HepG2 (cell line): ENCODE results near the gene ZNF22. TPM values are rescaled to one million over a fixed set of nuclear protein-coding genes. Genes with fewer than 3 reads are reported as not detected.
A peak's percentile ranks its signal among the peaks of the same experiment; 100 is the strongest.

Source experiments
- CENPBD1 ChIP-seq: sonication (generic); formaldehyde crosslinking; IDR thresholded peaks from 2 replicates; pipeline ENCODE4 v1.8.0; 2022; ENCODE audit warnings: missing genetic modification reagents, low read depth, mild to moderate bottlenecking, borderline replicate concordance
- DPF2 ChIP-seq: sonication (generic); formaldehyde crosslinking; IDR thresholded peaks from 2 replicates; pipeline ENCODE4 v1.4.0; 2020; ENCODE audit warnings: mild to moderate bottlenecking, low read depth, missing genetic modification reagents, borderline replicate concordance
- EHMT2 ChIP-seq: fragments of 200-600 bp; sonication (generic); IDR thresholded peaks from 2 replicates; pipeline ENCODE4 v1.7.0; 2017; ENCODE audit warnings: antibody characterized with exemption, low read depth, low read length, borderline replicate concordance
- FIP1L1 ChIP-seq: fragments of 200-400 bp; formaldehyde crosslinking; IDR thresholded peaks from 2 replicates; pipeline ENCODE4 v1.6.1; 2018; ENCODE audit warnings: low read depth, mild to moderate bottlenecking, low read length, moderate library complexity, borderline replicate concordance; ENCODE audit not compliant: insufficient read depth
- HNRNPLL ChIP-seq: fragments of 200-400 bp; formaldehyde crosslinking; IDR thresholded peaks from 2 replicates; pipeline ENCODE4 v1.6.1; 2017; ENCODE audit warnings: mild to moderate bottlenecking, low read depth, low read length; ENCODE audit not compliant: poor library complexity, severe bottlenecking
- HNRNPUL1 ChIP-seq: fragments of 200-400 bp; formaldehyde crosslinking; IDR thresholded peaks from 2 replicates; pipeline ENCODE4 v1.6.1; 2017; ENCODE audit warnings: low read depth, mild to moderate bottlenecking, low read length, moderate library complexity
- MAZ ChIP-seq, 2 experiments: sonication (generic) in 1 of 2; formaldehyde crosslinking in 1 of 2; IDR thresholded peaks; 2 replicates each; pipeline versions ENCODE4 v1.5.0 to v1.6.1; 2012 to 2020; ENCODE audit warnings: low read depth in 2 of 2, mild to moderate bottlenecking in 2 of 2, borderline replicate concordance in 1 of 2, improper control_type of control experiment in 1 of 2, low read length in 1 of 2, missing genetic modification reagents in 1 of 2, moderate library complexity in 1 of 2
- SALL2 ChIP-seq: sonication (generic); formaldehyde crosslinking; IDR thresholded peaks from 2 replicates; pipeline ENCODE4 v1.8.1; 2023; ENCODE audit warnings: mild to moderate bottlenecking, missing genetic modification reagents, inconsistent platforms
- SOX13 ChIP-seq, 3 experiments: fragments of 450-650 bp in 1 of 3; sonication (generic) in 1 of 3; formaldehyde crosslinking in 1 of 3; IDR thresholded peaks in 2 of 3; conservative IDR thresholded peaks in 1 of 3; 2 replicates each; pipeline versions ENCODE4 v1.5.0 to v1.6.1; 2016 to 2020; ENCODE audit warnings: antibody characterized with exemption in 1 of 3, mild to moderate bottlenecking in 1 of 3, missing compliant biosample characterization in 1 of 3, missing genetic modification reagents in 1 of 3, moderate library complexity in 1 of 3
- ZBTB25 ChIP-seq: IDR thresholded peaks from 2 replicates; pipeline ENCODE4 v1.6.1; 2018; ENCODE audit warnings: missing genetic modification reagents
- ZBTB42 ChIP-seq: sonication (generic); formaldehyde crosslinking; IDR thresholded peaks from 2 replicates; pipeline ENCODE4 v1.5.0; 2020; ENCODE audit warnings: mild to moderate bottlenecking, missing genetic modification reagents
- ZBTB8A ChIP-seq: sonication (generic); formaldehyde crosslinking; IDR thresholded peaks from 2 replicates; pipeline ENCODE4 v1.4.0; 2020; ENCODE audit warnings: mild to moderate bottlenecking, low read depth, missing genetic modification reagents, borderline replicate concordance
- ZFAT ChIP-seq: sonication (generic); formaldehyde crosslinking; conservative IDR thresholded peaks from 2 replicates; pipeline ENCODE4 v1.8.1; 2023; ENCODE audit warnings: missing genetic modification reagents, inconsistent platforms
- ZFP62 ChIP-seq: sonication (generic); formaldehyde crosslinking; IDR thresholded peaks from 2 replicates; pipeline ENCODE4 v1.4.0; 2020; ENCODE audit warnings: missing genetic modification reagents
- ZNF121 ChIP-seq: sonication (generic); formaldehyde crosslinking; IDR thresholded peaks from 2 replicates; pipeline ENCODE4 v1.5.0; 2020; ENCODE audit warnings: mild to moderate bottlenecking, missing genetic modification reagents
- ZNF180 ChIP-seq: sonication (generic); formaldehyde crosslinking; IDR thresholded peaks from 2 replicates; pipeline ENCODE4 v1.4.0; 2020; ENCODE audit warnings: low read depth, missing genetic modification reagents, borderline replicate concordance
- ZNF414 ChIP-seq: sonication (generic); formaldehyde crosslinking; IDR thresholded peaks from 2 replicates; pipeline ENCODE4 v1.5.0; 2020; ENCODE audit warnings: missing genetic modification reagents
- ZNF468 ChIP-seq: sonication (generic); formaldehyde crosslinking; IDR thresholded peaks from 2 replicates; pipeline ENCODE4 v1.8.0; 2022; ENCODE audit warnings: mild to moderate bottlenecking, moderate library complexity, missing genetic modification reagents
- ZNF674 ChIP-seq: sonication (generic); formaldehyde crosslinking; IDR thresholded peaks from 2 replicates; pipeline ENCODE4 v1.5.0; 2020; ENCODE audit warnings: low read depth, mild to moderate bottlenecking, missing genetic modification reagents
- ZNF749 ChIP-seq: sonication (generic); formaldehyde crosslinking; IDR thresholded peaks from 2 replicates; pipeline ENCODE4 v1.8.0; 2022; ENCODE audit warnings: mild to moderate bottlenecking, missing genetic modification reagents, moderate library complexity, borderline replicate concordance
- ZSCAN22 ChIP-seq: sonication (generic); formaldehyde crosslinking; IDR thresholded peaks from 2 replicates; pipeline ENCODE4 v1.4.0; 2020; ENCODE audit warnings: mild to moderate bottlenecking, missing genetic modification reagents
- polyA plus RNA-seq, 8 experiments: library from polyadenylated mRNA; depleted of rRNA in 3 of 8; stranded (reverse) in 7 of 8; unstranded in 1 of 8; fragments of >200 nt; fragmentation: Illumina TruSeq in 4 of 8; extraction: Trizol in 4 of 8; gene quantifications; 2 replicates each; pipeline versions ENCODE4 v1.2.1 to v1.2.3, GENCODE V29; 2011 to 2016; ENCODE audit warnings: low read depth in 4 of 8, missing spikeins in 1 of 8, mixed read lengths in 1 of 8; ENCODE audit not compliant: insufficient read depth in 1 of 8
- total RNA-seq, 5 experiments: library from RNA; depleted of rRNA; stranded (reverse); fragments of >200 nt; fragmentation: Illumina TruSeq; extraction: Trizol; gene quantifications; 2 replicates each; pipeline ENCODE4 v1.2.3, GENCODE V29; 2016; ENCODE audit warnings: low read depth in 1 of 5
- TF ChIP-seq, protein P1 (sequence below): sonication (generic); formaldehyde crosslinking; IDR thresholded peaks from 2 replicates; pipeline ENCODE4 v1.8.0; 2022; ENCODE audit warnings: mild to moderate bottlenecking, missing genetic modification reagents, moderate library complexity

The ZNF22 gene
- total and polyA plus RNA-seq, 2 of the 13 experiments (the other 11 are each of a cell fraction or from before 2014, with no cell fraction given), result 0.40 to 1.3 TPM

DNA sequence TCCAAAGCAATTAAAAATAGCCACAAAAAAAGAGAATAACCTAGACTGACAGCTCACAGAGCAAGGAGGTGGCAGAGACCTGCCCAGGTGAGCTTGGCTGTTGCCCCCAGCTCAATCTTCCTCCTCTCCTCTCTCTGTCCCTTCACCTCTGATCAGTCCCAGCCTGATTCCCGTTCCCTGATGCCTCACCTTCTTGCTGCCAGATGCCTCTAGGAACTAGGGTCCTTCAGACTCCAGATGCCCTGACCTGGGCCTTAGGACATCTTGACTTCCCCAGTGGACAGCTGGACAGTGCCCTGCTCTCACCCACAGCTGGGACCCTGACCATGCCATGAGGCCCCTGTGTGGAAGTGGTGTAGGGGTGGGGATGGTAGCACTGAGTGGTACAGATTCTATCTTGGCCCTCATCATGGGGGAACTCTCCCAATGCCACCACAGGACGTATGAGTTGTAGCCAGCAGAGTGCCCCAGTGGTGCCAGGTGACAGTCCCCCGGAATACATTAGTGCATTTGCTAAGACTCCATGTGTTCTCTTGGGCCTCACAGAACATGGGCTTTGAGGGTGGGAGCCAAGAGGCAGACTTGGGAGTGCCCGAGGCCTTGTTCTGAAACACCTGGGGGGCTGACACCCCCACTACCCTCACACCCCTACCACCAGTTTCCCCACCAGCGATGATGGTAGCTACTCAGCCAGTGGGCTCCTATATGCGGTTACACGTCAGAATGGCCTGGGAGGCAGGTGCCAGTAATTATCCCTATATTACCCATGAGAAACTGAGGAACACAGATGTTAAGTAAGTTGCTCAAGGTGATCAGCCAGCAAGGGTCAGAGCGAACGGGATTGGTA is 24.1 kb upstream of the ZNF22 start (continued):
- TF ChIP-seq EHMT2, result no peak
- peak; percentile 38; the same call in 1 of the 2 replicates for TF ChIP-seq SOX13 (IDR thresholded peaks at IDR 0.05)
- peak in 1 of 2 experiments; percentile 29; a peak in 1 of 4 replicates for TF ChIP-seq SOX13 (CRISPR knock-in tag; conservative IDR thresholded peaks at IDR 0.05 in 1 of 2, IDR thresholded peaks at IDR 0.05 in 1 of 2)
- TF ChIP-seq ZFAT (CRISPR knock-in tag), result no peak
- no peak for TF ChIP-seq HNRNPUL1
- no peak for TF ChIP-seq MAZ (IDR thresholded peaks at IDR 0.05; ENCODE audit: borderline replicate concordance, low read depth, low read length)
- peak; percentile 68 for TF ChIP-seq MAZ (CRISPR knock-in tag; IDR thresholded peaks at IDR 0.05; ENCODE audit: low read depth)
- peak; percentile 23; the same call in 1 of the 2 replicates for TF ChIP-seq CENPBD1 (CRISPR knock-in tag)
- peak; percentile 87 for TF ChIP-seq ZBTB42 (CRISPR knock-in tag)
- TF ChIP-seq ZNF414, result 0 out of 2 replicates have a peak, but pooled peaks have one; percentile 2
- TF ChIP-seq ZNF749 (CRISPR knock-in tag), result peak; percentile 64; the same call in 1 of the 2 replicates
- TF ChIP-seq, protein P1, sequence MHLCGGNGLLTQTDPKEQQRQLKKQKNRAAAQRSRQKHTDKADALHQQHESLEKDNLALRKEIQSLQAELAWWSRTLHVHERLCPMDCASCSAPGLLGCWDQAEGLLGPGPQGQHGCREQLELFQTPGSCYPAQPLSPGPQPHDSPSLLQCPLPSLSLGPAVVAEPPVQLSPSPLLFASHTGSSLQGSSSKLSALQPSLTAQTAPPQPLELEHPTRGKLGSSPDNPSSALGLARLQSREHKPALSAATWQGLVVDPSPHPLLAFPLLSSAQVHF (CRISPR knock-in tag), result peak; percentile 68
- peak; percentile 70; the same call in 1 of the 2 replicates for TF ChIP-seq ZNF468
- peak; percentile 35; the same call in 1 of the 2 replicates for TF ChIP-seq SALL2 (CRISPR knock-in tag)
- no peak for TF ChIP-seq DPF2 (CRISPR knock-in tag)
- TF ChIP-seq HNRNPLL, result no peak
- 0 out of 2 replicates have a peak, but pooled peaks have one; percentile 64 for TF ChIP-seq ZFP62 (CRISPR knock-in tag)
- TF ChIP-seq ZNF121 (CRISPR knock-in tag), result 0 out of 2 replicates have a peak, but pooled peaks have one; percentile 52
- TF ChIP-seq ZNF674 (CRISPR knock-in tag), result 0 out of 2 replicates have a peak, but pooled peaks have one; percentile 96
- TF ChIP-seq FIP1L1, result 0 out of 2 replicates have a peak, but pooled peaks have one; percentile 48
- TF ChIP-seq ZNF180 (CRISPR knock-in tag), result no peak
- TF ChIP-seq ZBTB8A (CRISPR knock-in tag), result no peak
- TF ChIP-seq ZSCAN22 (CRISPR knock-in tag), result 0 out of 2 replicates have a peak, but pooled peaks have one; percentile 17
- no peak for TF ChIP-seq ZBTB25 (CRISPR knock-in tag)
